GM23338 (cell line): ENCODE results near the gene CEACAM19. TPM values are rescaled to one million over a fixed set of nuclear protein-coding genes. Genes with fewer than 3 reads are reported as not detected.

Experiments
- ATAC-seq: fragments of 200-7000 bp; cut with Tn5 transposase; 3 replicates; pipeline ENCODE4 v1.9.1; 2020
- DNase-seq: peaks from one replicate; pipeline ENCODE4 v3.0.0-alpha.2; 2015; ENCODE audit warnings: low spot score
- H2AFZ ChIP-seq: fragments of 200-600 bp; sonication (generic); 2 replicates; pipeline ENCODE4 v1.8.0; 2016; ENCODE audit warnings: antibody characterized with exemption, mild to moderate bottlenecking, moderate library complexity
- H3F3A ChIP-seq: fragments of 200-600 bp; sonication (generic); replicated peaks from 2 replicates; pipeline ENCODE4 v1.8.0; 2017; ENCODE audit warnings: antibody characterized with exemption, mixed run types, low read depth
- H3K27ac ChIP-seq: fragments of 200-600 bp; sonication (generic); 2 replicates; pipeline ENCODE4 v1.6.1; 2016; ENCODE audit warnings: low read depth
- H3K27me3 ChIP-seq: fragments of 200-600 bp; sonication (generic); 2 replicates; pipeline ENCODE4 v1.8.0; 2016; ENCODE audit warnings: mild to moderate bottlenecking, mixed run types, moderate library complexity; ENCODE audit not compliant: insufficient read depth
- H3K36me3 ChIP-seq: fragments of 200-600 bp; sonication (generic); 2 replicates; pipeline ENCODE4 v1.8.0; 2016; ENCODE audit warnings: mild to moderate bottlenecking; ENCODE audit not compliant: insufficient read depth
- H3K4me1 ChIP-seq: fragments of 200-600 bp; sonication (generic); 2 replicates; pipeline ENCODE4 v1.8.0; 2016; ENCODE audit warnings: mild to moderate bottlenecking, moderate library complexity; ENCODE audit not compliant: insufficient read depth
- H3K4me2 ChIP-seq: fragments of 200-600 bp; sonication (generic); 2 replicates; pipeline ENCODE4 v1.7.1; 2017; ENCODE audit warnings: mixed run types
- H3K4me3 ChIP-seq: fragments of 200-600 bp; sonication (generic); 2 replicates; pipeline ENCODE4 v1.6.1; 2016; ENCODE audit warnings: mixed run types
- H3K79me2 ChIP-seq: fragments of 200-600 bp; sonication (generic); replicated peaks from 2 replicates; pipeline ENCODE4 v1.8.0; 2017; ENCODE audit warnings: mild to moderate bottlenecking; ENCODE audit not compliant: insufficient read depth
- H3K9me2 ChIP-seq: fragments of 200-600 bp; sonication (generic); 2 replicates; pipeline ENCODE4 v1.8.0; 2017; ENCODE audit not compliant: insufficient read depth
- H4K20me1 ChIP-seq: fragments of 200-600 bp; sonication (generic); replicated peaks from 2 replicates; pipeline ENCODE4 v1.8.0; 2017; ENCODE audit warnings: mild to moderate bottlenecking; ENCODE audit not compliant: insufficient read depth
- H3K27ac Mint-ChIP-seq: 2 replicates; pipeline ENCODE4 v1.8.0; 2020; ENCODE audit warnings: inconsistent platforms, mild to moderate bottlenecking, moderate library complexity, mixed read lengths
- H3K27me3 Mint-ChIP-seq: 3 replicates; pipeline ENCODE4 v1.8.0; 2022; ENCODE audit warnings: low read depth, mild to moderate bottlenecking, moderate library complexity, mixed read lengths, inconsistent platforms; ENCODE audit not compliant: insufficient read depth, poor library complexity
- H3K36me3 Mint-ChIP-seq: 3 replicates; pipeline ENCODE4 v1.8.0; 2021; ENCODE audit warnings: low read depth, mild to moderate bottlenecking, inconsistent platforms, moderate library complexity, mixed read lengths
- H3K4me1 Mint-ChIP-seq: 3 replicates; pipeline ENCODE4 v1.8.0; 2020; ENCODE audit warnings: mild to moderate bottlenecking, inconsistent platforms, mixed read lengths
- H3K4me3 Mint-ChIP-seq: 3 replicates; pipeline ENCODE4 v1.8.0; 2021; ENCODE audit warnings: moderate library complexity, mild to moderate bottlenecking, inconsistent platforms, mixed read lengths
- H3K9me3 Mint-ChIP-seq: 3 replicates; pipeline ENCODE4 v1.8.0; 2020; ENCODE audit warnings: moderate library complexity, mild to moderate bottlenecking, inconsistent platforms, mixed read lengths
- CREB1 ChIP-seq: fragments of 250-450 bp; sonication (Bioruptor Pico); IDR thresholded peaks from 2 replicates; pipeline ENCODE4 v1.5.0; 2020; ENCODE audit warnings: low read depth, mild to moderate bottlenecking, moderate library complexity
- EZH2 ChIP-seq: fragments of 200-600 bp; sonication (generic); IDR thresholded peaks from one replicate; pipeline ENCODE4 v1.8.0; 2017; ENCODE audit warnings: antibody characterized with exemption, mild to moderate bottlenecking, low read depth; ENCODE audit not compliant: unreplicated experiment
- EZH2phosphoT487 ChIP-seq: fragments of 200-600 bp; sonication (generic); IDR thresholded peaks from one replicate; pipeline ENCODE4 v1.8.1; 2018; ENCODE audit warnings: antibody characterized with exemption; ENCODE audit not compliant: unreplicated experiment
- JUNB ChIP-seq: IDR thresholded peaks from one replicate; pipeline ENCODE4 v1.6.1; 2016; ENCODE audit warnings: antibody characterized with exemption; ENCODE audit not compliant: unreplicated experiment
- NANOG ChIP-seq: IDR thresholded peaks from 2 replicates; pipeline ENCODE4 v1.6.1; 2016; ENCODE audit warnings: antibody characterized with exemption, borderline replicate concordance
- POLR2AphosphoS5 ChIP-seq: IDR thresholded peaks from 2 replicates; pipeline ENCODE4 v1.6.1; 2016; ENCODE audit warnings: antibody characterized with exemption, low read depth
- STAT1 ChIP-seq: IDR thresholded peaks from one replicate; pipeline ENCODE4 v1.6.1; 2016; ENCODE audit warnings: antibody characterized with exemption; ENCODE audit not compliant: unreplicated experiment
- ZNF114 ChIP-seq: fragments of 250-450 bp; sonication (Bioruptor Pico); IDR thresholded peaks from 2 replicates; pipeline ENCODE4 v1.5.0; 2020; ENCODE audit warnings: mild to moderate bottlenecking, moderate library complexity
- ZNF331 ChIP-seq: fragments of 250-450 bp; sonication (Bioruptor Pico); IDR thresholded peaks from 2 replicates; pipeline ENCODE4 v1.5.0; 2020; ENCODE audit warnings: low read depth, mild to moderate bottlenecking, moderate library complexity
- polyA plus RNA-seq: library from polyadenylated mRNA; unstranded; fragments of >200 nt; fragmentation: Nextera tagmentation; extraction: Ambion mirVana; gene quantifications from 2 replicates; pipeline ENCODE4 v1.2.1, GENCODE V29; 2016
- total RNA-seq: library from RNA; depleted of rRNA; stranded (reverse); fragments of >200 nt; shearing (Covaris generic); gene quantifications from 2 replicates; pipeline ENCODE4 v1.2.3, GENCODE V29; 2014
- TF ChIP-seq, protein P1 (sequence below): IDR thresholded peaks from 2 replicates; pipeline ENCODE4 v1.6.1; 2016; ENCODE audit warnings: antibody characterized with exemption
- TF ChIP-seq, protein P2 (sequence below), 2 experiments: fragments of 200-600 bp in 1 of 2; sonication (generic) in 1 of 2; conservative IDR thresholded peaks; 2 replicates each; pipeline versions ENCODE4 v1.5.1 to v1.6.1; 2016 to 2017; ENCODE audit warnings: antibody characterized with exemption in 2 of 2, low read depth in 2 of 2, mild to moderate bottlenecking in 2 of 2, moderate library complexity in 1 of 2
- TF ChIP-seq, protein P3 (sequence below): IDR thresholded peaks from one replicate; pipeline ENCODE4 v1.6.1; 2018; ENCODE audit warnings: antibody characterized with exemption; ENCODE audit not compliant: unreplicated experiment
- TF ChIP-seq, protein P4 (sequence below): fragments of 250-450 bp; sonication (Bioruptor Pico); IDR thresholded peaks from 2 replicates; pipeline ENCODE4 v1.5.0; 2020; ENCODE audit warnings: mild to moderate bottlenecking, moderate library complexity

Gene CEACAM19
- total and polyA plus RNA-seq, 2 experiments from 2014 or later, result 0.38 to 0.76 TPM

DNA sequence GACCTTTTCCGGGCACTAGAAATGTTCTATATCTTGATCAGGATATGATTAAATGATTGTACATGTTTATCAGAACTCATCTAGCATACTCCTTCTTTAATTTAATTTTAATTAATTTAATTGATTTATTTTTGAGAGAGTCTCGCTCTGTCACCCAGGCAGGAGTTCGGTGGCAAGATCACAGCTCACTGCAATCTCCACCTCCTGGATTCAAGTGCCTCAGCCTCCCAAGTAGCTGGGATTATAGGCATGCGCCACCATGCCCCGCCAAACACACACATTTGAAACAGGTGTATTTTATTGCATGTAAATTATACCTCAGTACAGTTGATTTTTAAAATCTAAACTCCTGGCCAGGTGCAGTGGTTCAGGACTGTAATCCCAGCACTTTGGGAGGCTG is 59.8 kb downstream of the CEACAM19 start:
- no peaks in the 10 kb centered on the region for H3F3A ChIP-seq
- no peak overlapping the region for H3K27ac ChIP-seq
- no peaks in the 10 kb centered on the region for H3K4me1 Mint-ChIP-seq
- H3K4me3 ChIP-seq, result no peak overlapping the region
- DNase-seq (no peak), ATAC-seq (no peak)
- H2AFZ ChIP-seq, result no peak overlapping the region
- no peak for TF ChIP-seq NANOG
- no peak for TF ChIP-seq ZNF331 (CRISPR knock-in tag)
- TF ChIP-seq ZNF114 (CRISPR knock-in tag), result no peak
- TF ChIP-seq, protein P1, sequence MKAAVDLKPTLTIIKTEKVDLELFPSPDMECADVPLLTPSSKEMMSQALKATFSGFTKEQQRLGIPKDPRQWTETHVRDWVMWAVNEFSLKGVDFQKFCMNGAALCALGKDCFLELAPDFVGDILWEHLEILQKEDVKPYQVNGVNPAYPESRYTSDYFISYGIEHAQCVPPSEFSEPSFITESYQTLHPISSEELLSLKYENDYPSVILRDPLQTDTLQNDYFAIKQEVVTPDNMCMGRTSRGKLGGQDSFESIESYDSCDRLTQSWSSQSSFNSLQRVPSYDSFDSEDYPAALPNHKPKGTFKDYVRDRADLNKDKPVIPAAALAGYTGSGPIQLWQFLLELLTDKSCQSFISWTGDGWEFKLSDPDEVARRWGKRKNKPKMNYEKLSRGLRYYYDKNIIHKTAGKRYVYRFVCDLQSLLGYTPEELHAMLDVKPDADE, result no peak
- TF ChIP-seq, protein P2, sequence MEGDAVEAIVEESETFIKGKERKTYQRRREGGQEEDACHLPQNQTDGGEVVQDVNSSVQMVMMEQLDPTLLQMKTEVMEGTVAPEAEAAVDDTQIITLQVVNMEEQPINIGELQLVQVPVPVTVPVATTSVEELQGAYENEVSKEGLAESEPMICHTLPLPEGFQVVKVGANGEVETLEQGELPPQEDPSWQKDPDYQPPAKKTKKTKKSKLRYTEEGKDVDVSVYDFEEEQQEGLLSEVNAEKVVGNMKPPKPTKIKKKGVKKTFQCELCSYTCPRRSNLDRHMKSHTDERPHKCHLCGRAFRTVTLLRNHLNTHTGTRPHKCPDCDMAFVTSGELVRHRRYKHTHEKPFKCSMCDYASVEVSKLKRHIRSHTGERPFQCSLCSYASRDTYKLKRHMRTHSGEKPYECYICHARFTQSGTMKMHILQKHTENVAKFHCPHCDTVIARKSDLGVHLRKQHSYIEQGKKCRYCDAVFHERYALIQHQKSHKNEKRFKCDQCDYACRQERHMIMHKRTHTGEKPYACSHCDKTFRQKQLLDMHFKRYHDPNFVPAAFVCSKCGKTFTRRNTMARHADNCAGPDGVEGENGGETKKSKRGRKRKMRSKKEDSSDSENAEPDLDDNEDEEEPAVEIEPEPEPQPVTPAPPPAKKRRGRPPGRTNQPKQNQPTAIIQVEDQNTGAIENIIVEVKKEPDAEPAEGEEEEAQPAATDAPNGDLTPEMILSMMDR (conservative IDR thresholded peaks at IDR 0.05; ENCODE audit: low read depth in 2 of 2), result no peak
- TF ChIP-seq STAT1, result no peak
- no peak for TF ChIP-seq EZH2phosphoT487
- no peak for TF ChIP-seq POLR2AphosphoS5
- TF ChIP-seq, protein P3, sequence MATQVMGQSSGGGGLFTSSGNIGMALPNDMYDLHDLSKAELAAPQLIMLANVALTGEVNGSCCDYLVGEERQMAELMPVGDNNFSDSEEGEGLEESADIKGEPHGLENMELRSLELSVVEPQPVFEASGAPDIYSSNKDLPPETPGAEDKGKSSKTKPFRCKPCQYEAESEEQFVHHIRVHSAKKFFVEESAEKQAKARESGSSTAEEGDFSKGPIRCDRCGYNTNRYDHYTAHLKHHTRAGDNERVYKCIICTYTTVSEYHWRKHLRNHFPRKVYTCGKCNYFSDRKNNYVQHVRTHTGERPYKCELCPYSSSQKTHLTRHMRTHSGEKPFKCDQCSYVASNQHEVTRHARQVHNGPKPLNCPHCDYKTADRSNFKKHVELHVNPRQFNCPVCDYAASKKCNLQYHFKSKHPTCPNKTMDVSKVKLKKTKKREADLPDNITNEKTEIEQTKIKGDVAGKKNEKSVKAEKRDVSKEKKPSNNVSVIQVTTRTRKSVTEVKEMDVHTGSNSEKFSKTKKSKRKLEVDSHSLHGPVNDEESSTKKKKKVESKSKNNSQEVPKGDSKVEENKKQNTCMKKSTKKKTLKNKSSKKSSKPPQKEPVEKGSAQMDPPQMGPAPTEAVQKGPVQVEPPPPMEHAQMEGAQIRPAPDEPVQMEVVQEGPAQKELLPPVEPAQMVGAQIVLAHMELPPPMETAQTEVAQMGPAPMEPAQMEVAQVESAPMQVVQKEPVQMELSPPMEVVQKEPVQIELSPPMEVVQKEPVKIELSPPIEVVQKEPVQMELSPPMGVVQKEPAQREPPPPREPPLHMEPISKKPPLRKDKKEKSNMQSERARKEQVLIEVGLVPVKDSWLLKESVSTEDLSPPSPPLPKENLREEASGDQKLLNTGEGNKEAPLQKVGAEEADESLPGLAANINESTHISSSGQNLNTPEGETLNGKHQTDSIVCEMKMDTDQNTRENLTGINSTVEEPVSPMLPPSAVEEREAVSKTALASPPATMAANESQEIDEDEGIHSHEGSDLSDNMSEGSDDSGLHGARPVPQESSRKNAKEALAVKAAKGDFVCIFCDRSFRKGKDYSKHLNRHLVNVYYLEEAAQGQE, result no peak
- no peak for TF ChIP-seq EZH2
- TF ChIP-seq CREB1 (CRISPR knock-in tag), result no peak
- TF ChIP-seq, protein P4, sequence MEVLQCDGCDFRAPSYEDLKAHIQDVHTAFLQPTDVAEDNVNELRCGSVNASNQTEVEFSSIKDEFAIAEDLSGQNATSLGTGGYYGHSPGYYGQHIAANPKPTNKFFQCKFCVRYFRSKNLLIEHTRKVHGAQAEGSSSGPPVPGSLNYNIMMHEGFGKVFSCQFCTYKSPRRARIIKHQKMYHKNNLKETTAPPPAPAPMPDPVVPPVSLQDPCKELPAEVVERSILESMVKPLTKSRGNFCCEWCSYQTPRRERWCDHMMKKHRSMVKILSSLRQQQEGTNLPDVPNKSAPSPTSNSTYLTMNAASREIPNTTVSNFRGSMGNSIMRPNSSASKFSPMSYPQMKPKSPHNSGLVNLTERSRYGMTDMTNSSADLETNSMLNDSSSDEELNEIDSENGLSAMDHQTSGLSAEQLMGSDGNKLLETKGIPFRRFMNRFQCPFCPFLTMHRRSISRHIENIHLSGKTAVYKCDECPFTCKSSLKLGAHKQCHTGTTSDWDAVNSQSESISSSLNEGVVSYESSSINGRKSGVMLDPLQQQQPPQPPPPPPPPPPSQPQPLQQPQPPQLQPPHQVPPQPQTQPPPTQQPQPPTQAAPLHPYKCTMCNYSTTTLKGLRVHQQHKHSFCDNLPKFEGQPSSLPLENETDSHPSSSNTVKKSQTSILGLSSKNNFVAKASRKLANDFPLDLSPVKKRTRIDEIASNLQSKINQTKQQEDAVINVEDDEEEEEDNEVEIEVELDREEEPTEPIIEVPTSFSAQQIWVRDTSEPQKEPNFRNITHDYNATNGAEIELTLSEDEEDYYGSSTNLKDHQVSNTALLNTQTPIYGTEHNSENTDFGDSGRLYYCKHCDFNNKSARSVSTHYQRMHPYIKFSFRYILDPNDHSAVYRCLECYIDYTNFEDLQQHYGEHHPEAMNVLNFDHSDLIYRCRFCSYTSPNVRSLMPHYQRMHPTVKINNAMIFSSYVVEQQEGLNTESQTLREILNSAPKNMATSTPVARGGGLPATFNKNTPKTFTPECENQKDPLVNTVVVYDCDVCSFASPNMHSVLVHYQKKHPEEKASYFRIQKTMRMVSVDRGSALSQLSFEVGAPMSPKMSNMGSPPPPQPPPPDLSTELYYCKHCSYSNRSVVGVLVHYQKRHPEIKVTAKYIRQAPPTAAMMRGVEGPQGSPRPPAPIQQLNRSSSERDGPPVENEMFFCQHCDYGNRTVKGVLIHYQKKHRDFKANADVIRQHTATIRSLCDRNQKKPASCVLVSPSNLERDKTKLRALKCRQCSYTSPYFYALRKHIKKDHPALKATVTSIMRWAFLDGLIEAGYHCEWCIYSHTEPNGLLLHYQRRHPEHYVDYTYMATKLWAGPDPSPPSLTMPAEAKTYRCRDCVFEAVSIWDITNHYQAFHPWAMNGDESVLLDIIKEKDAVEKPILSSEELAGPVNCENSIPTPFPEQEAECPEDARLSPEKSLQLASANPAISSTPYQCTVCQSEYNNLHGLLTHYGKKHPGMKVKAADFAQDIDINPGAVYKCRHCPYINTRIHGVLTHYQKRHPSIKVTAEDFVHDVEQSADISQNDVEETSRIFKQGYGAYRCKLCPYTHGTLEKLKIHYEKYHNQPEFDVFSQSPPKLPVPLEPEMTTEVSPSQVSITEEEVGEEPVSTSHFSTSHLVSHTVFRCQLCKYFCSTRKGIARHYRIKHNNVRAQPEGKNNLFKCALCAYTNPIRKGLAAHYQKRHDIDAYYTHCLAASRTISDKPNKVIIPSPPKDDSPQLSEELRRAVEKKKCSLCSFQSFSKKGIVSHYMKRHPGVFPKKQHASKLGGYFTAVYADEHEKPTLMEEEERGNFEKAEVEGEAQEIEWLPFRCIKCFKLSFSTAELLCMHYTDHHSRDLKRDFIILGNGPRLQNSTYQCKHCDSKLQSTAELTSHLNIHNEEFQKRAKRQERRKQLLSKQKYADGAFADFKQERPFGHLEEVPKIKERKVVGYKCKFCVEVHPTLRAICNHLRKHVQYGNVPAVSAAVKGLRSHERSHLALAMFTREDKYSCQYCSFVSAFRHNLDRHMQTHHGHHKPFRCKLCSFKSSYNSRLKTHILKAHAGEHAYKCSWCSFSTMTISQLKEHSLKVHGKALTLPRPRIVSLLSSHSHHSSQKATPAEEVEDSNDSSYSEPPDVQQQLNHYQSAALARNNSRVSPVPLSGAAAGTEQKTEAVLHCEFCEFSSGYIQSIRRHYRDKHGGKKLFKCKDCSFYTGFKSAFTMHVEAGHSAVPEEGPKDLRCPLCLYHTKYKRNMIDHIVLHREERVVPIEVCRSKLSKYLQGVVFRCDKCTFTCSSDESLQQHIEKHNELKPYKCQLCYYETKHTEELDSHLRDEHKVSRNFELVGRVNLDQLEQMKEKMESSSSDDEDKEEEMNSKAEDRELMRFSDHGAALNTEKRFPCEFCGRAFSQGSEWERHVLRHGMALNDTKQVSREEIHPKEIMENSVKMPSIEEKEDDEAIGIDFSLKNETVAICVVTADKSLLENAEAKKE (CRISPR knock-in tag), result no peak
- TF ChIP-seq JUNB, result no peak
- H3K36me3 ChIP-seq, result no peaks in the 10 kb centered on the region
- peaks cover 7% of the 10 kb centered on the region for H3K27me3 Mint-ChIP-seq
- no peaks in the 10 kb centered on the region for H3K36me3 Mint-ChIP-seq
- no peak overlapping the region for H3K27ac Mint-ChIP-seq
- H3K4me2 ChIP-seq, result no peak overlapping the region
- H4K20me1 ChIP-seq, result no peaks in the 10 kb centered on the region
- H3K9me3 Mint-ChIP-seq, result no peaks in the 10 kb centered on the region
- H3K4me3 Mint-ChIP-seq, result no peak overlapping the region
- H3K79me2 ChIP-seq, result no peaks in the 10 kb centered on the region
- no peaks in the 10 kb centered on the region for H3K4me1 ChIP-seq
- H3K9me2 ChIP-seq, result no peaks in the 10 kb centered on the region
- no peaks in the 10 kb centered on the region for H3K27me3 ChIP-seq
